ENCODE measurements around the gene TCF7L1.
"Not testable (repeated sequence)": the region's sequence is repeated elsewhere in the genome, so short reads cannot be mapped to it uniquely, and the experiment has no call there.

TCF7L1 gene

DNA sequence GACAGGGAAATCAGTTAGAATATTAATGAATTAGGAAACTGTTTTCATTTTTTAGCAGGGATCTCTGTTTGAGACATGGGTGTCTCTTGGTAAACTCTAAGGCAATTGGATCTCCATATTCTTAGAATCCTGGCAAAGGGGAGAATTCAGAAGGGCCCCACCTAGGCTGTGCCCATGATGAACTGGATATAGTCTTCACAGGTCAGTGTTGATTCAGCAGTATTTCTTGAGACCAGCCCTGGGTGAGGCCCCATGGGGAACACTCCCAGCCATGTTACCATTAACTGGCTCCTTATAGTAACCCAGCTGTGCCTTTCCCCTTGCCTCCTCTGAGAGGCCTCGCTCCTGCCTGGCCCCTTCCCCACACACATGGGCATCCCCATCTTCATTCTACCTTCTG, 76.7 kb downstream of the TCF7L1 start:
- H3K4me1 ChIP-seq: peaks cover 0 to 22% (median 11%) of the 10 kb centered on the region in 4 donors
- H3K36me3 ChIP-seq: no peaks in the 10 kb centered on the region
- H3K27me3 ChIP-seq: no peaks in the 10 kb centered on the region
- no peak for DNase-seq
- H3K27ac ChIP-seq: no peak overlapping the region
- no peaks in the 10 kb centered on the region for H3K9me3 ChIP-seq
- TF ChIP-seq, protein P1, sequence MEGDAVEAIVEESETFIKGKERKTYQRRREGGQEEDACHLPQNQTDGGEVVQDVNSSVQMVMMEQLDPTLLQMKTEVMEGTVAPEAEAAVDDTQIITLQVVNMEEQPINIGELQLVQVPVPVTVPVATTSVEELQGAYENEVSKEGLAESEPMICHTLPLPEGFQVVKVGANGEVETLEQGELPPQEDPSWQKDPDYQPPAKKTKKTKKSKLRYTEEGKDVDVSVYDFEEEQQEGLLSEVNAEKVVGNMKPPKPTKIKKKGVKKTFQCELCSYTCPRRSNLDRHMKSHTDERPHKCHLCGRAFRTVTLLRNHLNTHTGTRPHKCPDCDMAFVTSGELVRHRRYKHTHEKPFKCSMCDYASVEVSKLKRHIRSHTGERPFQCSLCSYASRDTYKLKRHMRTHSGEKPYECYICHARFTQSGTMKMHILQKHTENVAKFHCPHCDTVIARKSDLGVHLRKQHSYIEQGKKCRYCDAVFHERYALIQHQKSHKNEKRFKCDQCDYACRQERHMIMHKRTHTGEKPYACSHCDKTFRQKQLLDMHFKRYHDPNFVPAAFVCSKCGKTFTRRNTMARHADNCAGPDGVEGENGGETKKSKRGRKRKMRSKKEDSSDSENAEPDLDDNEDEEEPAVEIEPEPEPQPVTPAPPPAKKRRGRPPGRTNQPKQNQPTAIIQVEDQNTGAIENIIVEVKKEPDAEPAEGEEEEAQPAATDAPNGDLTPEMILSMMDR (IDR thresholded peaks at IDR 0.05): no peak
- intact Hi-C loops (cut with DNase I; ENCODE audit: low total_unique reads): no loop called here
- no peak overlapping the region for H3K4me3 ChIP-seq

DNA sequence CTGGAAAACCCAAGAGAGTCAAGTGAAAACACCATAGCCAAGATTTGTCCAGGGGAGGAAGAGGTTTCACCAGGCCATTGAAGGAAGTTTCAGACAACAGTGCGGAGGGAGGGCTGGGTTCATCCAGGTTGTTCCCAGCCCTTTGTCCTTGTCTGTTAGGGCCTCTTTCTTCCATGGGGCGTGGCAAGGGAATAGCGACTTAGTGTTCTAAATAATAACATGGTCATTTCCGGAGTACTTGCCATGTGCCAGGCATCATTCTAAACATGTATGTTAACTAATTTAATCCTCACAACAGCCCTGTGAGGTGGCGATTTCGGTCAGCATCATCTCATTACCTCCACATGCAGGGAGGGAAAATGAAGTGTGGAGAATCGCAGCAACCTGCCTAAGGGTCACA, 77.3 kb downstream of the TCF7L1 start:
- Histone ChIP-seq H3K27me3 (no peaks in the 10 kb centered on the region), H3K4me1 (peaks cover 6 to 28% (median 16%) of the 10 kb centered on the region in 4 donors), H3K27ac (no peak overlapping the region), H3K9me3 (no peaks in the 10 kb centered on the region), H3K4me3 (no peak overlapping the region), H3K36me3 (no peaks in the 10 kb centered on the region)
- TF ChIP-seq, protein P1 (IDR thresholded peaks at IDR 0.05): no peak
- no peak for DNase-seq
- intact Hi-C loops (cut with DNase I; ENCODE audit: low total_unique reads): no loop called here

DNA sequence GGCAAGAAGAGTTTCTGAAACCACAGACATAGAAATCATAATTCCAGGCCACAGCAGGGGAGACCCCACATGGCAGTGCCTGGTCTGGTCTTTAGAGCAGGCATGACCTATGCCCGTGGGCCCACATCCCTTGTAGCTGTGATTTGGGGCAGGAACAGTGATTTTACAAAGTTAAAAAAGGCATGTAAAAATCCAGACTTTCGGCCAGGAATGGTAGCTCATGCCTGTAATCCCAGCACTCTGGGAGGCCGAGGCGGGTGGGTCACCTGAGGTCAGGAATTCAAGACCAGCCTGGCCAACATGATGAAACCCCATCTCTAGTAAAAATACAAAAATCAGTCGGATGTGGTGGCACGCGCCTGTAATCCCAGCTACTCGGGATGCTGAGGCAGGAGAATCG, 78.4 kb downstream of the TCF7L1 start:
- DNase-seq; intact Hi-C loops (cut with DNase I; ENCODE audit: low total_unique reads): not testable (repeated sequence)

DNA sequence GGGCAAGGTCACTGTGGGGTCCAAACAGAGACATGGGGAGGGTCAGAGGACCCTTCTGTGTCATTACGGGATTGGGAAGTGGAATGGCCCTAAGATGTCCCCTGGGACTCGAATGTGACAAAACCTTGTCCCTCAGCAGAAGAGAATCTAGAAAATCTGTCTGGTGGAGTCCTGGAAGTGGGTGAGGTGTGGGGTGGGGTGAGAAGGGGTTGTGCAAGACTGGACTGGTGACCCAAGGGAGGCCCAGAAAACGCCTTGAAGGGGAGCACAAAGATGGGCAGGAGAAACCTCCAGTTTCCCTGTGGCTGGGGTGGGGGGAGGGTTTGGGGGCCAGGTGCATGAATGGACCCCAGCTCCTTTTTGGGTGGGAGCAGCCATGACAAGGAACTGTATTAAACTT, 79.6 kb downstream of the TCF7L1 start:
- H3K27ac ChIP-seq: no peak overlapping the region
- intact Hi-C loops (cut with DNase I; ENCODE audit: low total_unique reads): no loop called here
- no peaks in the 10 kb centered on the region for H3K27me3 ChIP-seq
- H3K36me3 ChIP-seq: no peaks in the 10 kb centered on the region
- no peak overlapping the region for H3K4me3 ChIP-seq
- TF ChIP-seq, protein P1 (IDR thresholded peaks at IDR 0.05): no peak
- peaks cover 6 to 37% (median 24%) of the 10 kb centered on the region in 4 donors for H3K4me1 ChIP-seq
- H3K9me3 ChIP-seq: no peaks in the 10 kb centered on the region
- no peak for DNase-seq

More for the DNA sequence above, 78.4 kb downstream of the TCF7L1 start:
- not testable (repeated sequence) for H3K4me3 ChIP-seq, H3K9me3 ChIP-seq, H3K36me3 ChIP-seq, H3K27me3 ChIP-seq, H3K27ac ChIP-seq
- H3K4me1 ChIP-seq: peaks cover 6 to 37% (median 24%) of the 10 kb centered on the region in 4 donors

DNA sequence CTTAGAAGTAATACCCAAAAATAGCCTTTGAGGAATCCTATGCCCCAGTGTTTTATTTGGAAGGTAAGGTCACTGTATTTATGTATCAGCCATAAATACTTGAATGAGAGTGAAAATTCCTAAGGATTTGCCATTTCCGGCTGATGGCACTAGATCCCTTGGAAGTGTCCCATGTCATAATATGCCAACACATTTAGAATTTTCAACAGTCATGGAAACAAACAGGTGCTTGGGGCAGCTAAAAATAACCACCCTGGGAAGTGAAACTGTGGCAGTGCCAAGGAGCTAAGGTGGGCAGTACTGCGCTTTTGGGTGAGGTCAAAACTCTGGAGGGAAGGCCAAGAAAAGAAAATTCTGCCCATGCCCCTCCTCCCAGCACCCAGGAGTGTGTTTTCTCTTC, 80.2 kb downstream of the TCF7L1 start:
- Histone ChIP-seq H3K4me1 (peaks cover 6 to 37% (median 24%) of the 10 kb centered on the region in 4 donors), H3K27ac (no peak overlapping the region), H3K27me3 (no peaks in the 10 kb centered on the region), H3K4me3 (no peak overlapping the region), H3K36me3 (no peaks in the 10 kb centered on the region), H3K9me3 (no peaks in the 10 kb centered on the region)
- DNase-seq: no peak
- TF ChIP-seq, protein P1 (IDR thresholded peaks at IDR 0.05): no peak
- intact Hi-C loops (cut with DNase I; ENCODE audit: low total_unique reads): no loop called here

DNA sequence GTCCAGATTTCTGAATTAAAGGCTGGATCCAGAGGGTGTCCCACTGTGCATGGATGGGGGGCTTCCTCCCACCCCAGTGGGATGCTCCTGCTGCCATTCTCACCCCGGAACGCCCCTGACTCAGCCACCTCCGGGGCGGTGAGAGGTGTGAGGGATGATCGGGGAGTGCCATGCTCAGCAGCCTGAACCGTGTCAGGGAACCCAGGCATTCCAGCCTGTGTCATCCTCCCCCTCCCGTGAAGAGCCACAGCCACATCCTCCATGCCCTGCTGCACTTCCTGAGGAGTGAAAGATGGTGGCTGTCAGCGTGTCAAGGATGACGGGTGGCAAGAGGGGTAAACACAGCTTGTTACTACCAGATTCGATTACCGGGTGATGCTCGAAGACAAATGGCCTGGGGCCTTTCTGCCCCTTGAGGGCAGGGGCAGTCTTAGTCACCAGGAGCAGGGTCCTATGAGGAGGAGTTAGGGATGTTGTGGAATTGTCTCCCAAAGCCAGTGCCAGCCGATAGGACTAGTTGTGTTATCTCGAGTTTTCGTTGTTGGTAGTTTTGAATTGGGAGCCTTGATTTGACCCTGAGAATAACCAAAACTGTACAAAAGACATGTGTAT, 80.8 kb downstream of the TCF7L1 start:
- Histone ChIP-seq H3K4me3 (no peak overlapping the region), H3K4me1 (peaks cover 6 to 37% (median 24%) of the 10 kb centered on the region in 4 donors), H3K27me3 (no peaks in the 10 kb centered on the region), H3K9me3 (no peaks in the 10 kb centered on the region), H3K36me3 (no peaks in the 10 kb centered on the region), H3K27ac (no peak overlapping the region)
- intact Hi-C loops (cut with DNase I; ENCODE audit: low total_unique reads): no loop called here
- TF ChIP-seq, protein P1 (IDR thresholded peaks at IDR 0.05): no peak
- no peak for DNase-seq

All from tibial artery (tissue), 4 donors.